Karpas-422 (cell line): Measurements from ENCODE around the gene NR6A1. TPM values are rescaled to one million over a fixed set of nuclear protein-coding genes. Genes with fewer than 3 reads are reported as not detected.

Experiments
- DNase-seq: peaks from one replicate; pipeline ENCODE4 v3.0.0-alpha.2; 2015
- H2AFZ ChIP-seq: fragments of 200-600 bp; sonication (generic); 2 replicates; pipeline ENCODE4 v1.6.1; 2014; ENCODE audit warnings: antibody characterized with exemption, low read length, mixed read lengths
- H3K27ac ChIP-seq: fragments of 200-600 bp; sonication (generic); 2 replicates; pipeline ENCODE4 v1.5.1; 2014; ENCODE audit warnings: mild to moderate bottlenecking, low read length, moderate library complexity
- H3K27me3 ChIP-seq: fragments of 200-600 bp; sonication (generic); 2 replicates; pipeline ENCODE4 v1.6.1; 2014; ENCODE audit warnings: low read length, mixed read lengths
- H3K36me3 ChIP-seq: fragments of 200-600 bp; sonication (generic); 2 replicates; pipeline ENCODE4 v1.6.1; 2014; ENCODE audit warnings: low read length, mixed read lengths; ENCODE audit not compliant: insufficient read depth
- H3K4me1 ChIP-seq: fragments of 200-600 bp; sonication (generic); 2 replicates; pipeline ENCODE4 v1.6.1; 2014; ENCODE audit warnings: mild to moderate bottlenecking, low read length, mixed read lengths
- H3K4me2 ChIP-seq: fragments of 200-600 bp; sonication (generic); 2 replicates; pipeline ENCODE4 v1.6.1; 2014; ENCODE audit warnings: low read length, low read depth, mild to moderate bottlenecking; ENCODE audit not compliant: poor library complexity, severe bottlenecking
- H3K4me3 ChIP-seq: fragments of 200-600 bp; sonication (generic); 2 replicates; pipeline ENCODE4 v1.5.1; 2014; ENCODE audit warnings: mild to moderate bottlenecking, antibody characterized with exemption, low read length, mixed read lengths
- H3K79me2 ChIP-seq: fragments of 200-600 bp; sonication (generic); 2 replicates; pipeline ENCODE4 v1.6.1; 2014; ENCODE audit warnings: mild to moderate bottlenecking, low read length, mixed read lengths
- H3K9ac ChIP-seq: fragments of 200-600 bp; sonication (generic); 2 replicates; pipeline ENCODE4 v1.6.0; 2014; ENCODE audit warnings: low read length
- H3K9me2 ChIP-seq: fragments of 200-600 bp; sonication (generic), shearing (Covaris generic); replicated peaks from 2 replicates; pipeline ENCODE4 v1.6.0; 2014; ENCODE audit warnings: mild to moderate bottlenecking, low read length, moderate library complexity; ENCODE audit not compliant: insufficient read depth
- H3K9me3 ChIP-seq: fragments of 300-700, 200-600 bp; sonication (generic); 2 replicates; pipeline ENCODE4 v1.6.1; 2014; ENCODE audit warnings: low read length, mixed read lengths
- H4K20me1 ChIP-seq: fragments of 200-600 bp; sonication (generic); 2 replicates; pipeline ENCODE4 v1.6.1; 2014; ENCODE audit warnings: mild to moderate bottlenecking, antibody characterized with exemption, low read length, low read depth; ENCODE audit not compliant: insufficient read depth
- total RNA-seq: library from RNA; depleted of rRNA; stranded (reverse); fragments of >200 nt; shearing (Covaris generic); gene quantifications from 2 replicates; pipeline ENCODE4 v1.2.3, GENCODE V29; 2014; ENCODE audit warnings: low replicate concordance

The NR6A1 gene
- total RNA-seq, 1 experiment from 2014 or later, result 3.1 TPM

DNA sequence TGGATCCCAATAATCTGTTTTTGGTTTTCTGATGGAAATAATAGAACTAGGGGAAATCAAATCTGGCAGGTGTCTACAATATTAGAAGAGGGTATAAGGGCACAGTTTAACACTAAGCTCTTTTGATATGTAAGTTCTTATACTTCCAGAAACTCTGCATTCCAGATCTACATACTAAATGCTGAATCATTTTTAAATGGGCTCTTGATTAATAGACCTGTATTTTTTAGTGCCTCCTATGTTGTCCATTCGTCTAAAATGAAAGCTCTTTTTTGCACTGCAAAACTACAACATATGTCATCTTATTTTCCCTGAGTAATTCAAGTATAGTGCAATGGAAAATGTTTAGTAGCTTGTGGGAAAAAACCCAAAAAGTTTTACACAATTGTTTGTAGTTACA lies 44.2 kb downstream of the NR6A1 start:
- Histone ChIP-seq H3K4me2 (no peak overlapping the region), H2AFZ (no peak overlapping the region)

DNA sequence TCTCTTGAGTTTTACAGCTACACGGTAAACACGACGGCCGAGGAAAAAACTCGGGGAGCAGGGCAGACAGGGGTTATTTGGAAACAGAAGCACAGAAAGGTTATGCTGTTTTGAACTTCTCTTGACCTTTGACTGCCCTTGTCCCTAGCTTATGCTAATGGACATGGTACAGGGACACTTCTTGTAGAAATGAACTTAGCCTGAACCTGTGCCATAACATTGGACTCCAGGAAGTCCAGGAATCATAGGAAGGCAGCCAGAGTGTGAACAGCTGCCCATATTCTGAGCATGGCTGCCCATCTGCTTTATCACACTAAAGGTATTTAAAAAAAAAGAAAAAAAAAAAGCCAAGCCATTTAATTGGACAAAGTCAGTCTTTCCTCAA lies 46.1 kb downstream of the NR6A1 start:
- Histone ChIP-seq H3K27me3 (no peaks in the 10 kb centered on the region), H3K9me3 (no peaks in the 10 kb centered on the region), H3K4me1 (no peaks in the 10 kb centered on the region), H3K79me2 (no peaks in the 10 kb centered on the region), H3K27ac (no peak overlapping the region), H3K4me3 (no peak overlapping the region), H3K9ac (no peak overlapping the region), H3K9me2 (no peaks in the 10 kb centered on the region), H2AFZ (no peak overlapping the region), H4K20me1 (0 out of 2 replicates have a peak, but pooled peaks cover 4% of the 10 kb centered on the region), H3K36me3 (no peaks in the 10 kb centered on the region), H3K4me2 (no peak overlapping the region)
- DNase-seq, result no peak

More for the DNA sequence above, 44.2 kb downstream of the NR6A1 start:
- Histone ChIP-seq H3K27me3 (no peaks in the 10 kb centered on the region), H3K4me1 (no peaks in the 10 kb centered on the region), H4K20me1 (no peaks in the 10 kb centered on the region), H3K4me3 (no peak overlapping the region), H3K79me2 (no peaks in the 10 kb centered on the region), H3K9me3 (no peaks in the 10 kb centered on the region), H3K36me3 (no peaks in the 10 kb centered on the region), H3K9ac (no peak overlapping the region), H3K27ac (no peak overlapping the region), H3K9me2 (no peaks in the 10 kb centered on the region)
- no peak for DNase-seq

DNA sequence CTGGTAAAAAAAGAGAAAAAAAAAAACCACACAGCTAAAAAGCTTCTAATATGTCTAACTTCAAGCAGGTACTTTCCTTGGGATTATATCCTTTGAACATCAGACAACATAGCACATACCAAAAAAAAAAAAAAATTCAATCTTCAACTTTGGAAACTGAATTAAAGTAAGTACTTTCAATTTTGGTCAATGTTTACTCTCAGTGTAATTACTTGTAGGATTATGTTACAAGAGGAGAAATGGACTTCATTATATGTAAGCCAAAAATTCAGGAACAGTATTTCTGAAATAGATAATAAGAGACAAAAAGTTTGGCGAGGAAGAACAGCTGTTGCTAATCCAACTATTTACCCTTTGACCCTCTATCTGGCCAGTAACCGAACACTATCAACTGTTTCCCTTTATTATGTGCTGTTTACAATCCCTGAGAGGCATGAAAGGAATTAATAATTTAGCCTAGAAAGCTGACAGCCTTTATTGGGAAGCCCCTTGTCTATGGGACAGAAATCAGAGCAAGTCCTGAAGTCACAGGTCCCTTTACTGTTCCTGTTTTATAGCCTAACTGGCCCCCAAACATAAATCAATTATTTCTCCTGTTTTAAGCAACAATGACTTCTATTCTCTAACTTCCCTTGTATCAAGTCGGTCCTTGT lies 46.6 kb downstream of the NR6A1 start:
- H3K4me2 ChIP-seq, result no peak overlapping the region
- H3K9ac ChIP-seq, result no peak overlapping the region
- no peak overlapping the region for H3K27ac ChIP-seq
- no peaks in the 10 kb centered on the region for H3K9me2 ChIP-seq
- DNase-seq, result no peak
- no peaks in the 10 kb centered on the region for H3K27me3 ChIP-seq
- no peaks in the 10 kb centered on the region for H3K4me1 ChIP-seq
- H3K36me3 ChIP-seq, result no peaks in the 10 kb centered on the region
- no peaks in the 10 kb centered on the region for H3K79me2 ChIP-seq
- H2AFZ ChIP-seq, result no peak overlapping the region
- H3K4me3 ChIP-seq, result no peak overlapping the region
- H3K9me3 ChIP-seq, result no peaks in the 10 kb centered on the region
- 0 out of 2 replicates have a peak, but pooled peaks cover 4% of the 10 kb centered on the region for H4K20me1 ChIP-seq

DNA sequence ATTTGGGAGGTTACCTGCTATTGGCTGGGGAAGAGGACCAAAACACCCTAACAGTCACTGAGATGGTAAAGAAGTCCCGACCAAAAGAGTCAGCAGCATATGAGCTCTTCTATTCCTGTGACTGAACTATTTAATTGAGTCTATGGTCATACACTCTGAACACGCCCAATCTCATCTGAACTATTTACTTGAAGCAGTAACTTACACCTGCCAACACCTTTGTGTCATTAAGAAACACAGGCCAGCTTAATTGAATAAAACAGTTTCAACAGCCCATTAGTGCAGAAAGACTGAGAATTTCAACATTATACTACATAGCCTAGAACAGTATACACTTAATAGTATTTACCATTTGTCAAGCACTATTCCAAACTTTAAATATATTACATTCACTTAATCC lies 47.8 kb downstream of the NR6A1 start:
- H4K20me1 ChIP-seq, result 0 out of 2 replicates have a peak, but pooled peaks cover 4% of the 10 kb centered on the region
- H3K36me3 ChIP-seq, result no peaks in the 10 kb centered on the region
- H3K9me2 ChIP-seq, result no peaks in the 10 kb centered on the region
- H3K4me2 ChIP-seq, result no peak overlapping the region
- no peak overlapping the region for H3K9ac ChIP-seq
- no peak for DNase-seq
- H2AFZ ChIP-seq, result no peak overlapping the region
- no peaks in the 10 kb centered on the region for H3K9me3 ChIP-seq
- no peak overlapping the region for H3K4me3 ChIP-seq
- no peaks in the 10 kb centered on the region for H3K79me2 ChIP-seq
- H3K27ac ChIP-seq, result no peak overlapping the region
- no peaks in the 10 kb centered on the region for H3K27me3 ChIP-seq
- H3K4me1 ChIP-seq, result no peaks in the 10 kb centered on the region

DNA sequence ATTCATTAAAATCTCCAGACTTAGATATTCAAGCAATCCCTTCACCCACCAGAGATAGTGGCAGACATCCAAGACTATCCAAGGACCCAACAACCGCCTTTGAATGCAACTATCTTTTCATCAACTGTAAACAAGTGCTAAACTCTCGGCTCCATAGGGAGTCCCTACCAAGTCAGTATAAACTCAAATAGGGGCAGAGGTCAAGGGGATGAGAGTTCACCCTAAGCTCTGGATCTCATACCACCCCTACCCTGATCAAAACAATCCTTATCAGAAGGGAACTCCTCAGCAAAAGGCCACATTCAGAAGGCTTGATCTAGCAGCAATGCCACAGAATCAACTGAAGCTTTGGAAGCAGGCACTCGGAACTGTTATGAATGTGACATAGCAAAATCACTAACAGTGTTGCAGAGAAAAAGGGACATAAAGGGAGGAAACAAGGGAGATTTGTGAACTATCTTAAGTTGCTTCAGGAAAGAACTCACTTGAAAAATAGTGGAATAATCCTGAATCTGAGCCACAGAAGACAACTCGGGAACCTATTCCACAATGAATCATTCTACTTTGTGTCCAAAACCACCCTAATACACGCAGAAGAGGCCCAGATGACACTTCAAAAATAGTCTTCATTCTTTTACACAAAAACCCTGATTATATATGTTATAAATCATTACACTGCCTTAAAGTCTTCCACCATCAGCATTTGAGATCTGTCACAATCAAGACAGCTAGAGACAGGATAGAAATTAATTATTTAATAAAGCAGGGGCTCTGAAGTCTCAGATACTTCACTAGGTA lies 49.8 kb downstream of the NR6A1 start:
- Histone ChIP-seq H3K27me3 (no peaks in the 10 kb centered on the region), H3K79me2 (no peaks in the 10 kb centered on the region), H3K9ac (no peak overlapping the region), H3K4me2 (no peak overlapping the region), H3K36me3 (no peaks in the 10 kb centered on the region), H3K9me3 (no peaks in the 10 kb centered on the region), H3K9me2 (no peaks in the 10 kb centered on the region), H3K4me1 (no peaks in the 10 kb centered on the region), H2AFZ (no peak overlapping the region), H4K20me1 (0 out of 2 replicates have a peak, but pooled peaks cover 4% of the 10 kb centered on the region), H3K4me3 (no peak overlapping the region), H3K27ac (no peak overlapping the region)
- DNase-seq, result no peak

DNA sequence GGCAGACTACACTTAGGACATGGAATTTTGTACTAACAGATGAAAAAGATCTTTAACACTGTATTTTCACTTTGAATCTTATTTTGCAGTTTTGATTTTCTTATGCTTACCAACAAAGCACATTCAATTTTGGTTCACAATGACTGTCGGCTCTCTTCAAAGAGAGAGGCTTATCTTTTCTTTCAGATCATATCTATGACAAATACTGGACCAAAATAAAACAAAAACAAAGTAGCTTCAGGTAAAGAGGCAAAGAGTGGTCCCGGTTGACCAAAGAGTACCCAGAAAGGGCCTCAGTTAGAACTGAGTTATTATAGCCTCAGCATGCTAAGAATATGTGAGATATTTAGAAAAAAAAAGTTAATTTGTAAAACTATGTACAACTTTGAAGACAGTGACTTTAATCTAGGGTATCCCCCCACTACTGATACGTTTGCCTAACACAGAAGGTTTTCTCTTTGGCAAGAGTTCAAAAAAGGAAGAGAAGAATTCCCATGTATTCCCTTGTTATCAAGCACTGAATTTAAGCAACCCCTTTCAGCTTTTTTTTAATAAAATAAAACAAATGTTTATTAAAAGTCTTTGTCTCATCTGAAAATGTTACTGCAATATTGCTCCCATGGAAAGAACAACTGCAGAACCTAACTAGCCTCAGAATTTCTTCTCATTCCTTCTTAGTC lies 50.5 kb downstream of the NR6A1 start:
- no peak overlapping the region for H3K4me3 ChIP-seq
- H3K9ac ChIP-seq, result no peak overlapping the region
- no peaks in the 10 kb centered on the region for H3K9me2 ChIP-seq
- H3K4me1 ChIP-seq, result no peaks in the 10 kb centered on the region
- H3K27ac ChIP-seq, result no peak overlapping the region
- no peaks in the 10 kb centered on the region for H3K27me3 ChIP-seq
- H2AFZ ChIP-seq, result no peak overlapping the region
- no peaks in the 10 kb centered on the region for H3K79me2 ChIP-seq
- H3K4me2 ChIP-seq, result no peak overlapping the region
- 0 out of 2 replicates have a peak, but pooled peaks cover 4% of the 10 kb centered on the region for H4K20me1 ChIP-seq
- DNase-seq, result no peak
- H3K9me3 ChIP-seq, result no peaks in the 10 kb centered on the region
- H3K36me3 ChIP-seq, result no peaks in the 10 kb centered on the region

DNA sequence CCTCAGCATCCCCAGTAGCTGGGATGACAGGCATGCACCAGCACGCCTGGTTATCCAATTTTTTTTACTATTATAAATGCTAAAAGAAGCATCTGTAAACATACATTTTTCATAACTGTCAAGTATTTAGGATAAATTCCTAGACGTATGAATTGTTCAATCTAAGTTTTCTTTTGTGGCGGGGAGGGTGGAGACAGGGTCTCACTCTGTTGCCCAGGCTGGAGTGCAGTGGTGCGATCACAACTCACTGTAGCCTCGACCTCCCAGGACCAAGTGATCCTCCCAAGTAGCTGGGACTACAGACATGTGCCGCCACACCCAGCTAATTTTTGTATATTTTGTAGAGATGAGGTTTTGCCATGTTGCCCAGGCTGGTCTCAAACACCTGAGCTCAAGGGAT lies 52.2 kb downstream of the NR6A1 start:
- no peak overlapping the region for H3K4me2 ChIP-seq
- no peak overlapping the region for H3K4me3 ChIP-seq
- H3K36me3 ChIP-seq, result no peaks in the 10 kb centered on the region
- H3K9ac ChIP-seq, result no peak overlapping the region
- H3K9me3 ChIP-seq, result no peaks in the 10 kb centered on the region
- 0 out of 2 replicates have a peak, but pooled peaks cover 4% of the 10 kb centered on the region for H4K20me1 ChIP-seq
- H3K4me1 ChIP-seq, result no peaks in the 10 kb centered on the region
- DNase-seq, result no peak
- no peak overlapping the region for H2AFZ ChIP-seq
- no peaks in the 10 kb centered on the region for H3K79me2 ChIP-seq
- no peak overlapping the region for H3K27ac ChIP-seq
- no peaks in the 10 kb centered on the region for H3K27me3 ChIP-seq
- no peaks in the 10 kb centered on the region for H3K9me2 ChIP-seq

DNA sequence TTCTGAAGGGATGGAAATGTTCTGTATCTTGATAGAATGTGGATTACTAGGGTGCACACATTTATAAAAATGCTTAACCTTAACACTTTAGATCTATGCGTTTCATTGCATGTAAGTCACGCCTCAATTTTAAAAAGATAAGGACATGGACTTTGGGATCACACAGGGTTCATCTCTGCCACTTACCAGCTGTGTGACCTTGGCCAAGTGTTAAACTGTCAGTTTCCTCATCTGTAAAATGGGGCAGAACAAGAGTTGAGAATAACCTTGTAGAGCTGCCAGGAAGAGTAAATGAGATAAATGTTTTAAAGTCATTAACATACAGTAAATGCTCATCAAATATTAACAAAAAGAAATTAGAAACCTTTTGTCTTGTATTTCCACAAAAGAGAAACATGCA lies 53.5 kb downstream of the NR6A1 start:
- 0 out of 2 replicates have a peak, but pooled peaks cover 8% of the 10 kb centered on the region for H4K20me1 ChIP-seq
- H3K27me3 ChIP-seq, result no peaks in the 10 kb centered on the region
- H3K36me3 ChIP-seq, result no peaks in the 10 kb centered on the region
- no peaks in the 10 kb centered on the region for H3K4me1 ChIP-seq
- H3K9ac ChIP-seq, result no peak overlapping the region
- DNase-seq, result no peak
- H3K4me2 ChIP-seq, result no peak overlapping the region
- no peaks in the 10 kb centered on the region for H3K9me3 ChIP-seq
- H2AFZ ChIP-seq, result no peak overlapping the region
- H3K79me2 ChIP-seq, result no peaks in the 10 kb centered on the region
- no peak overlapping the region for H3K27ac ChIP-seq
- H3K9me2 ChIP-seq, result no peaks in the 10 kb centered on the region
- H3K4me3 ChIP-seq, result no peak overlapping the region
